Endothelial cell of umbilical vein (primary cell): ENCODE data around the gene TGM4. TPM values are rescaled to one million over a fixed set of nuclear protein-coding genes. Genes with fewer than 3 reads are reported as not detected.

Experiments used
- BruUV-seq: library from RNA; stranded (reverse); fragments of 400-500 nt; replicated peaks from 2 replicates; lab custom pipeline; 2021; lab: Mats Ljungman, UMichigan
- CTCF ChIA-PET: fragments of 300-600, 350-600 bp; sonication (Branson Sonifier 250); formaldehyde crosslinking; loops from one replicate; lab custom pipeline; 2021; ENCODE audit warnings: antibody characterized with exemption, inconsistent platforms; lab: Charles Lee
- POLR2A ChIA-PET: fragments of 300-600, 350-600 bp; sonication (Branson Sonifier 250); formaldehyde crosslinking; loops from one replicate; lab custom pipeline; 2021; ENCODE audit warnings: antibody characterized with exemption, inconsistent platforms; lab: Charles Lee
- DNase-seq: peaks from one replicate; pipeline ENCODE4 v3.0.0-alpha.2; 2011; ENCODE audit warnings: low read depth, low spot score
- FAIRE-seq: peaks from 2 replicates; lab custom pipeline; 2011; peaks lifted over from hg19 to GRCh38; lab: Jason Lieb, UNC
- H2AFZ ChIP-seq: 2 replicates; pipeline ENCODE4 v1.6.0; 2012; ENCODE audit warnings: low read depth, low read length, control low read depth, inconsistent platforms
- H3K27ac ChIP-seq: 2 replicates; pipeline ENCODE4 v1.5.1; 2011; ENCODE audit warnings: low read depth, mild to moderate bottlenecking, control low read depth, low read length, moderate library complexity; ENCODE audit not compliant: insufficient read depth
- H3K27me3 ChIP-seq, 2 experiments: 2 replicates each; pipeline versions ENCODE4 v1.6.0 to v1.6.1; 2011; ENCODE audit warnings: low read length in 2 of 2, mixed read lengths in 1 of 2; ENCODE audit not compliant: control insufficient read depth in 2 of 2, insufficient read depth in 2 of 2
- H3K36me3 ChIP-seq, 2 experiments: 2 replicates in 1 of 2; 3 replicates in 1 of 2; pipeline ENCODE4 v1.5.1; 2011; ENCODE audit warnings: low read length in 2 of 2, mild to moderate bottlenecking in 1 of 2, moderate library complexity in 1 of 2; ENCODE audit not compliant: control insufficient read depth in 2 of 2, insufficient read depth in 2 of 2; ENCODE audit errors: extremely low read depth in 1 of 2
- H3K4me1 ChIP-seq: 3 replicates; pipeline ENCODE4 v1.5.1; 2011; ENCODE audit warnings: mild to moderate bottlenecking, low read length; ENCODE audit not compliant: control insufficient read depth, insufficient read depth; ENCODE audit errors: extremely low read depth
- H3K4me2 ChIP-seq: 2 replicates; pipeline ENCODE4 v1.6.1; 2011; ENCODE audit warnings: low read length, control low read depth, mixed read lengths; ENCODE audit not compliant: insufficient read depth
- H3K4me3 ChIP-seq, 3 experiments: fragments of 200-600 bp in 1 of 3; sonication (generic), shearing (Covaris generic) in 1 of 3; replicated peaks in 1 of 3; 2 replicates each; pipeline ENCODE4 v1.5.1; 2011 to 2016; ENCODE audit warnings: control low read depth in 3 of 3, low read length in 3 of 3, mild to moderate bottlenecking in 2 of 3, inconsistent platforms in 1 of 3, low read depth in 1 of 3, moderate library complexity in 1 of 3; ENCODE audit not compliant: insufficient read depth in 1 of 3
- H3K79me2 ChIP-seq: 2 replicates; pipeline ENCODE4 v1.6.0; 2012; ENCODE audit warnings: low read length, inconsistent platforms; ENCODE audit not compliant: control insufficient read depth, insufficient read depth
- H3K9ac ChIP-seq: replicated peaks from 2 replicates; pipeline ENCODE3; 2011; ENCODE audit warnings: low read length, control low read depth; ENCODE audit not compliant: insufficient read depth; ENCODE audit errors: extremely low read depth
- H3K9me1 ChIP-seq: replicated peaks from 3 replicates; pipeline ENCODE4 v1.6.0; 2011; ENCODE audit warnings: mild to moderate bottlenecking, low read length; ENCODE audit not compliant: control insufficient read depth, insufficient read depth; ENCODE audit errors: extremely low read depth
- H3K9me3 ChIP-seq: replicated peaks from 2 replicates; pipeline ENCODE4 v1.5.1; 2012; ENCODE audit warnings: low read length, inconsistent platforms; ENCODE audit not compliant: control insufficient read depth, insufficient read depth
- H4K20me1 ChIP-seq: replicated peaks from 2 replicates; pipeline ENCODE3; 2011; ENCODE audit warnings: mild to moderate bottlenecking, low read length; ENCODE audit not compliant: control insufficient read depth, insufficient read depth; ENCODE audit errors: extremely low read depth
- CTCF ChIP-seq, 2 donors: IDR thresholded peaks; 1 replicate in 1 of 2; 2 replicates in 1 of 2; pipeline ENCODE4 v1.5.1; 2011; ENCODE audit warnings: low read length in 2 of 2, mild to moderate bottlenecking in 2 of 2, moderate library complexity in 2 of 2, control low read depth in 1 of 2, inconsistent platforms in 1 of 2, low read depth in 1 of 2; ENCODE audit not compliant: insufficient read depth in 1 of 2; ENCODE audit errors: extremely low read depth in 1 of 2
- EZH2 ChIP-seq: IDR thresholded peaks from 2 replicates; pipeline ENCODE4 v1.6.1; 2012; ENCODE audit warnings: borderline replicate concordance, low read depth, mild to moderate bottlenecking, moderate library complexity, low read length, inconsistent platforms; ENCODE audit not compliant: severe bottlenecking
- FOS ChIP-seq: IDR thresholded peaks from 2 replicates; pipeline ENCODE4 v1.6.1; 2011; ENCODE audit warnings: mild to moderate bottlenecking, low read length, moderate library complexity, borderline replicate concordance; ENCODE audit not compliant: insufficient read depth
- GATA2 ChIP-seq: IDR thresholded peaks from 2 replicates; pipeline ENCODE4 v1.7.0; 2011; ENCODE audit warnings: low read depth, mild to moderate bottlenecking, moderate library complexity, mixed read lengths, low read length; ENCODE audit not compliant: insufficient read length, insufficient read depth
- JUN ChIP-seq: IDR thresholded peaks from 2 replicates; pipeline ENCODE4 v1.6.1; 2011; ENCODE audit warnings: borderline replicate concordance, low read depth; ENCODE audit not compliant: insufficient read length, insufficient read depth
- MAX ChIP-seq: IDR thresholded peaks from 2 replicates; pipeline ENCODE4 v1.6.1; 2011; ENCODE audit not compliant: insufficient read depth, insufficient read length
- MYC ChIP-seq: IDR thresholded peaks from one replicate; pipeline ENCODE4 v1.6.1; 2011; ENCODE audit warnings: mild to moderate bottlenecking, low read depth, low read length
- POLR2A ChIP-seq: IDR thresholded peaks from 2 replicates; pipeline ENCODE4 v1.6.1; 2012; ENCODE audit warnings: low read depth, mild to moderate bottlenecking, control low read depth, low read length
- POLR2AphosphoS5 ChIP-seq: IDR thresholded peaks from 2 replicates; pipeline ENCODE4 v1.6.1; 2012; ENCODE audit warnings: low read depth, mild to moderate bottlenecking, control low read depth, low read length, moderate library complexity; ENCODE audit not compliant: insufficient read depth
- dilution Hi-C: fragments of 300-500 bp; cut with MboI; formaldehyde crosslinking; loops from one replicate; pipeline ENCODE4 v1.15.0; 2019; ENCODE audit warnings: low sequenced_read_pairs; ENCODE audit not compliant: extremely low pct_ligation_motif_present
- intact Hi-C: fragments of 100-400 bp; cut with micrococcal nuclease; formaldehyde crosslinking; loops from one replicate; pipeline ENCODE4 v1.10.0; 2022
- polyA plus RNA-seq, 4 experiments: library from polyadenylated mRNA; depleted of rRNA in 3 of 4; stranded (reverse) in 3 of 4; unstranded in 1 of 4; fragments of >200 nt; gene quantifications; 2 replicates each; pipeline versions ENCODE4 v1.2.1 to v1.2.3, GENCODE V29; 2011 to 2012; ENCODE audit warnings: missing spikeins in 1 of 4
- total RNA-seq: library from RNA; stranded (reverse); gene quantifications from 2 replicates; pipeline ENCODE4 v1.2.3, GENCODE V29; 2021

The TGM4 gene
- total and polyA plus RNA-seq, 2 donors (not counting 3 experiments of a cell fraction or from before 2014, with no cell fraction given): 0.11 to 0.24 TPM

GRCh38 chr3:44931791-44932190, 57.4 kb downstream of the TGM4 start:
- dilution Hi-C loops (no loop called here), intact Hi-C loops (loop anchor here (2.0 kb wide), 1 partner anchor 43 kb away; no protein-coding TSS in a partner anchor)
- TF ChIP-seq CTCF (IDR thresholded peaks at IDR 0.05; ENCODE audit: extremely low read depth in 1 of 2, insufficient read depth in 1 of 2, low read depth in 1 of 2, low read length in 2 of 2) (no peak), GATA2 (no peak), EZH2 (no peak), POLR2A (no peak), MYC (no peak), MAX (no peak), JUN (no peak), FOS (no peak), POLR2AphosphoS5 (no peak)
- no TSS peak for BruUV-seq
- DNase-seq (no peak), FAIRE-seq (no peak)
- POLR2A ChIA-PET: no interaction called here
- H3K36me3 ChIP-seq: peaks cover 0 to 24% of the 10 kb centered on the region in 2 experiments
- no peak overlapping the region for H3K27ac ChIP-seq
- CTCF ChIA-PET: interaction anchor here (1.7 kb wide), 1 partner anchor 44 kb away, joined by 5 read pairs; the partner anchor contains the start of genes EXOSC7 and ZDHHC3
- no peak overlapping the region for H3K4me3 ChIP-seq
- no peaks in the 10 kb centered on the region for H3K27me3 ChIP-seq
- H3K79me2 ChIP-seq: no peaks in the 10 kb centered on the region
- H3K4me1 ChIP-seq: peaks cover 14% of the 10 kb centered on the region
- no peaks in the 10 kb centered on the region for H3K9me1 ChIP-seq
- no peaks in the 10 kb centered on the region for H4K20me1 ChIP-seq
- no peaks in the 10 kb centered on the region for H3K9me3 ChIP-seq
- H2AFZ ChIP-seq: no peak overlapping the region
- H3K4me2 ChIP-seq: no peak overlapping the region
- H3K9ac ChIP-seq: no peak overlapping the region
